SK-N-MC (cell line): Measurements from ENCODE around the gene SLC25A41.
"Not testable (repeated sequence)": the region's sequence is repeated elsewhere in the genome, so short reads cannot be mapped to it uniquely, and the experiment has no call there.

Experiments
- DNase-seq: peaks from one replicate; pipeline ENCODE4 v3.0.0-alpha.2; 2011; ENCODE audit warnings: low read depth, low spot score
- H3K27ac ChIP-seq: fragments of 200-600 bp; sonication (generic); 2 replicates; pipeline ENCODE4 v1.5.1; 2016; ENCODE audit warnings: mixed run types
- H3K36me3 ChIP-seq: fragments of 200-600 bp; sonication (generic); 2 replicates; pipeline ENCODE4 v1.6.1; 2017; ENCODE audit warnings: antibody characterized with exemption, low read length, mixed read lengths; ENCODE audit not compliant: insufficient read depth
- H3K4me3 ChIP-seq: fragments of 200-600 bp; sonication (generic); 2 replicates; pipeline ENCODE4 v1.5.1; 2016
- H3K9ac ChIP-seq: fragments of 200-600 bp; sonication (generic); 2 replicates; pipeline ENCODE4 v1.8.0; 2017; ENCODE audit warnings: mixed run types, mixed read lengths; ENCODE audit not compliant: insufficient read length
- H3K9me3 ChIP-seq: fragments of 200-600 bp; sonication (generic); 2 replicates; pipeline ENCODE4 v1.6.1; 2017; ENCODE audit warnings: low read depth, mild to moderate bottlenecking, antibody characterized with exemption, low read length, moderate library complexity, mixed read lengths
- EZH2 ChIP-seq: fragments of 200-600 bp; sonication (generic); IDR thresholded peaks from one replicate; pipeline ENCODE4 v1.6.1; 2017; ENCODE audit warnings: antibody characterized with exemption
- FOXP2 ChIP-seq: optimal IDR thresholded peaks from 2 replicates; pipeline ENCODE3; 2011; ENCODE audit warnings: mild to moderate bottlenecking, moderate library complexity; ENCODE audit not compliant: insufficient read depth; ENCODE audit errors: extremely low read length, control extremely low read depth
- POLR2AphosphoS5 ChIP-seq: IDR thresholded peaks from 2 replicates; pipeline ENCODE4 v1.6.1; 2012; ENCODE audit warnings: mild to moderate bottlenecking, low read depth, low read length, borderline replicate concordance

SLC25A41 gene

GRCh38 chr19:6442087-6442688, 8.6 kb upstream of the SLC25A41 start:
- Histone ChIP-seq H3K9me3 (no peaks in the 10 kb centered on the region), H3K36me3 (no peaks in the 10 kb centered on the region), H3K4me3 (no peak overlapping the region), H3K27ac (no peak overlapping the region), H3K9ac (no peak overlapping the region)
- no peak for DNase-seq
- no peak for TF ChIP-seq POLR2AphosphoS5

DNA sequence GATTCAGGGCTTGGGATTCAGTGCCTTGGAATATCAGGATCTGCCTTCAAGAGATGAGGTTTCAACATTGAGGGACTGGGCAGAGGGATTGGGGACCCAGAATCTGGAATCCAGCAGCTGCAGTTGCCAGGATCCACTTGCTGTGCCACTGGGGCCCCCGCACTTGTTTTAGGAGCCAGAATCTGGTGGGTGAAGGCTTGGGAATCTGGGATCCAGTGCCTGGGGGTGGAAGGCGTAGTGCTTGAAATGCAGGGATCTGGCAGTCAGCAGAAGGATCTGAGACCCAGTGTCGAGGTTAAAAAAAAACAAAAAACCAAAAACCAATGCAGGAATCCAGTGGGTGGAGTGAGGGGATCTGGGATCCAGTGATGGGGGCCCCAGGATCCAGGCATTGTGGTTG, 7.3 kb upstream of the SLC25A41 start:
- no peaks in the 10 kb centered on the region for H3K9me3 ChIP-seq

GRCh38 chr19:6439743-6440142, 6.2 kb upstream of the SLC25A41 start:
- no peak for DNase-seq
- Histone ChIP-seq H3K27ac (no peak overlapping the region), H3K36me3 (no peaks in the 10 kb centered on the region), H3K4me3 (no peak overlapping the region), H3K9ac (no peak overlapping the region), H3K9me3 (no peaks in the 10 kb centered on the region)
- no peak for TF ChIP-seq POLR2AphosphoS5
- no peak for TF ChIP-seq EZH2
- no peak for TF ChIP-seq FOXP2

More for the DNA sequence above, 7.3 kb upstream of the SLC25A41 start:
- no peak for DNase-seq
- H3K27ac ChIP-seq: no peak overlapping the region
- H3K36me3 ChIP-seq: no peaks in the 10 kb centered on the region
- H3K4me3 ChIP-seq: no peak overlapping the region
- H3K9ac ChIP-seq: no peak overlapping the region
- no peak for TF ChIP-seq FOXP2
- no peak for TF ChIP-seq POLR2AphosphoS5
- no peak for TF ChIP-seq EZH2

GRCh38 chr19:6433165-6433564, 398 bp downstream of the SLC25A41 start:
- Histone ChIP-seq H3K9me3 (no peaks in the 10 kb centered on the region), H3K27ac (no peak overlapping the region), H3K4me3 (no peak overlapping the region), H3K9ac (no peak overlapping the region), H3K36me3 (no peaks in the 10 kb centered on the region)
- TF ChIP-seq EZH2 (no peak), FOXP2 (no peak), POLR2AphosphoS5 (no peak)
- DNase-seq: no peak

GRCh38 chr19:6431891-6432290, 1.7 kb downstream of the SLC25A41 start:
- H3K9ac ChIP-seq: no peak overlapping the region
- H3K9me3 ChIP-seq: no peaks in the 10 kb centered on the region
- no peak overlapping the region for H3K27ac ChIP-seq
- DNase-seq: no peak
- TF ChIP-seq POLR2AphosphoS5: no peak
- TF ChIP-seq EZH2: no peak
- TF ChIP-seq FOXP2: no peak
- no peaks in the 10 kb centered on the region for H3K36me3 ChIP-seq
- H3K4me3 ChIP-seq: no peak overlapping the region

DNA sequence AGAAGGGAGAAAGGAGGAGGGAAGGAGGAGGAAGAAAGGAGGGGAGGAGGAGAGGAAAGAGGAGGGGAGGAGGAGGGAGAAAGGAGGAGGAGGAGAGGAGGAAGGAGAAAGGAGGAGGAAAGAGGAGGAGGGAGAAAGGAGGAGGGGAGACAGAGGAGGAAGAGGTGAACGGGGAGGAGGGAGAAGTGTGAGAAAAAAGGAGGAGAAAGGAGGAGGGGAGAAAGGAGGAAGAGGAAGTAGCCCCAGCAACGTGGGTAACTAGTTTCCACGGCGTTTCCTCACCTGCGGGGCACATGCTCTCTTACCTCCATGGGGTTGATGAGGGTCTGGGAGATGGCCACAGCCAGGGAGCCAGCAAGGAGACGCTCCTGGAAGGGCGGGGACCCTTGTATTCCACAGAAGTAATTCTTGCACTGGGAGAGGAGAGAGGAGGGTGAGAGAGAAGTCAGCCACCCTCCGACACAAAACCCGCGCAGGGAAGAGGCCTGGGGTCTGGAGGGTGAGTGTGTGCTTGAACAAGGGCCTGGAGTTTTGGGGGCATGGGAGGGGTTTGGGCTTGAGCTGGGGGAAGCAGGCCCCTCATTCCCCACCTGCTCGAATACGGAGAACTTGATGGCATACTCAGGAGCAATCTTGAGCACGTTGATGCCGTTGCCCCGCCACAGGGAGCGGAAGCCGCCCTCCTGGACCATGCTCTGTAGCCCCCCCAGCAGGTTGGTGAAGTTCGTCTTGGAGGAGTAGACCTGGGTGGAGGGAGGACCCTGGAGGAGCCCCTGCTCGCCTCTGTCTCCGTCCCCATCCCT, 3.9 kb downstream of the SLC25A41 start:
- Histone ChIP-seq H3K4me3 (no peak overlapping the region), H3K27ac (no peak overlapping the region), H3K36me3 (no peaks in the 10 kb centered on the region), H3K9me3 (no peaks in the 10 kb centered on the region), H3K9ac (no peak overlapping the region)
- TF ChIP-seq EZH2: no peak
- TF ChIP-seq FOXP2: no peak
- TF ChIP-seq POLR2AphosphoS5: no peak
- no peak for DNase-seq

DNA sequence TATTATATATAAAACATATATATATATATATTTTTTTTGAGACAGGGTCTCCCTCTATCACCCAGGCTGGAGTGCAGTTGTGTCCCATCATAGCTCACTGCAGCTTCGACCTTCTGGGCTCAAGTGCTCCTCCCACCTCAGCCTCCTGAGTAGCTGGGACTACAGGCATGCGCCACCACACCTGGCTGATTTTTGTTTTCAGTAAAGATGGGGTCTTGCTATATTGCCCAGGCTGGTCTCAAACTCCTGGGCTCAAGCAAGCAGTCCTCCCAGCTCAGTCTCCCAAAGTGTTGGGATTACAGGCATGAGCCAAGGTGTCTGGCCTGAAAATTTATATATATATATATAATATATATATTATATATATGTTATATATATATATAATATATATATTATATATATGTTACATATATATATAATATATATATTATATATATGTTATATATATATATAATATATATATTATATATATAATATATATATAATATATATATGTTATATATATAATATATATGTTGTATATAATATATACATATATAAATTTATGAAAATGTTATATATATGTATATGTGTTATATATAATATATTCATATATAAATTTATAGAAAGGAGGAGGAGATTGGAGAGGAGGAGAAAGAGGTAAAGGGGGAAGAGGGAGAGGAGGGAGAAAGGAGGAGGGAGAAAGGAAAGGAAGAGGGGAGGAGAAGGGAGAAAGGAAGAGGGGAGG, 4.7 kb downstream of the SLC25A41 start:
- not testable (repeated sequence) for H3K9me3 ChIP-seq, H3K9ac ChIP-seq, DNase-seq, H3K4me3 ChIP-seq, H3K27ac ChIP-seq, H3K36me3 ChIP-seq

- peaks cover 9% of the 10 kb centered on the region for H3K36me3 ChIP-seq
- H3K9ac ChIP-seq: no peak overlapping the region
- no peak overlapping the region for H3K4me3 ChIP-seq
- H3K27ac ChIP-seq: no peak overlapping the region
- H3K9me3 ChIP-seq: no peaks in the 10 kb centered on the region
- DNase-seq: no peak
- no peak for TF ChIP-seq POLR2AphosphoS5
- no peak for TF ChIP-seq FOXP2
- TF ChIP-seq EZH2: no peak
Measured at GRCh38 chr19:6427131-6427530, 6.4 kb downstream of the SLC25A41 start.
